HG03066 (cell line): ENCODE data around the gene SUPV3L1.
A peak's percentile ranks its signal among the peaks of the same experiment; 100 is the strongest.
"Not testable (repeated sequence)": the region's sequence is repeated elsewhere in the genome, so short reads cannot be mapped to it uniquely, and the experiment has no call there.

Source experiments
- ATAC-seq: cut with Tn5 transposase; IDR thresholded peaks from one replicate; pipeline ENCODE4 v1.9.1; 2021; ENCODE audit warnings: low read depth; ENCODE audit not compliant: unreplicated experiment

The SUPV3L1 gene

DNA sequence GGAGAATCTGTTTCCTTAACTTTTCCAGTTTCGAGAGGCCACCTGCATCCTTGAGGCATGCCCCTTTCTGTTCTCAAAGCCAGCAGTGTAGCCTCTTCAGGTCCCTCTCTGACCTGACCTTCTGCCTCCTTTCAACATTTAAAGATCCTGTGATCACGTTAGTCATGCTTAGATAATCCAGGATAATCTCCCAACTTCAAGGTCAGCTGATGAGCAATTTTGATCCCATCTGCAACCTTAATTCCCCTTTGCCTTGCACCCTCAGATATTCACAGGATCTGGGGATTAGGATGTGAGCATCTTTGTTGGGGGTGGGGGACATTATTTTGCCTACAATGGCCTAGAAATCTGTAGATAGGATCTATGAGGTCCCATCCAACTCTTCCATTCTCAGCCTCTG is 48.1 kb downstream of the SUPV3L1 start:
- ATAC-seq, result no peak

DNA sequence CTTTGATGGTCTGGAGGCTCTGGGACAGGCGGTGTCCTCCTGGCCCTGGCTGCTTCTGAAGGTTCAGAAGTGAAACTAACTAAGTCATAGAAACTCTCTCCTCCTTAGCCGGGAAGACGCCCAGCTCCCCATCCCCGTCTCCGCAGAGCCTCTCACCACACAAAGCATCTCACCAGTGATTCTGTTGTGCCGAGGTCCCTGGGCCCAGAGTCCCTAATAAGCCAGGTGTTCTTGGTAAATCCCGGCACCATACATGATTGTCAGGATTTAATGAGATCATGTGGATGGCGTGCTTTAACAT is 49.5 kb downstream of the SUPV3L1 start:
- no peak for ATAC-seq

DNA sequence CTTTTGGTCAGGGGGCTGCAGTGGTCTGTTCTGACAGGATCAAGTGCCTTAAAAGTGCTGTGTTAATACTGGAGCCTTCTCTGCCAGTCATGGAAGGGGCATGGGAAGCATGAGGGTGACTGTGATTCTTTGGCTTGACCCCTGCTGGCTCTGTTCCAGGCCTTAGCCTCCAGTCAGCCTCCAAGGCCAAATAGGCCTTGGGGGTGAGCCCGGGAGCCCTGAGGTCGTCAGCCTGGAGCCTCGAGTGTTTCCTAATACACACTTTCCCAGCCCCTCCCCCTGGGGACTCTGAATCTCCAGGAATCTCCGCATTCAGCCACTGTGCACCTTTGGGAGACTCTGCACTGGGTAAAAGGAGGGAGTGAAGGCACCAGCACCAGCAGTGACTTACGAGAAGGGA is 50.1 kb downstream of the SUPV3L1 start:
- ATAC-seq, result no peak

DNA sequence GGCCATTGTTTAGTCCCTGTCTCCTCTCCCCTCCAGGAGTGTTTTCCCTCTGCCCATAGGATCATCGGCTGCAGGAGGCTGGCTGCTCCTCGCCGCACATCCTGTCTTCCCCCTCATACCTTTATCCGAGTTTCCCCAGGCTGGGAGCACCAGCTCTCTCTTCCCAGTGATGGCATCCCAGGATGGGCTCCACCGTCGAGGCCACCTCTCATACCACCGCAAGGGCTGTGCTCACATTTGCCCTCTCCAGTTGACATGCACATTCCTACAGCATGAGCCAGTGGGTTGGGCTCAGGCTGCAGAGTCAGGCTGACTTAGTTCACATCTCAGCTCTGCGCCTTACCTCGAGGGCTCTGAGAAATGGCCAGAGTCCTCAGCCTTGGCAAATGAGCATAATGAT is 52.2 kb downstream of the SUPV3L1 start:
- no peak for ATAC-seq

DNA sequence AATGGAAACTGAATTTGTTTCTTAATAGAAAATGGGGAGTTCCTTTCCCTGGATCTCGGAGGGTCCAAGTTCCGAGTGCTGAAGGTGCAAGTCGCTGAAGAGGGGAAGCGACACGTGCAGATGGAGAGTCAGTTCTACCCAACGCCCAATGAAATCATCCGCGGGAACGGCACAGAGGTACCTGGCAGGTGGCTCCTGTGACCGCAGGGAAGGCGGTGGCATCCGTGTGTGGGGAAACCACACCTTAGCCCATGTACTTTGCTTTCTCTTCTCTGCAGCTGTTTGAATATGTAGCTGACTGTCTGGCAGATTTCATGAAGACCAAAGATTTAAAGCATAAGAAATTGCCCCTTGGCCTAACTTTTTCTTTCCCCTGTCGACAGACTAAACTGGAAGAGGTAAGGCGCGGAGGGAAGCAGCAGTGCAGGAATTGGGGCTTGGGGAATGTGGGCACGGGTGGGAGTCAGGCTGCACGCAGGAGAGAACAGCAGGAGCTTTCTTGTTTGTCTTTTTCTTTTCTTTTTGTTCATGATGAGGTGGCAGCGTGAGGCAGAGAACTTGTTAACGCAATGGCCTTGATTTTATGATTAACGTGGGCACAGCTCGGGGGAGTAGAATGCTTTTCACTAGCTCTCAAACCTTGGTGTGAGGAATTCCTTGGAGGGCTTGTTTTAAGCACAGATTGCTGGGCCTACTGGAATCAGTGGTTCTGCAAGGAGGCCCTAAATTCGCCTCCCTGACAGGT is 52.9 kb downstream of the SUPV3L1 start:
- no peak for ATAC-seq

DNA sequence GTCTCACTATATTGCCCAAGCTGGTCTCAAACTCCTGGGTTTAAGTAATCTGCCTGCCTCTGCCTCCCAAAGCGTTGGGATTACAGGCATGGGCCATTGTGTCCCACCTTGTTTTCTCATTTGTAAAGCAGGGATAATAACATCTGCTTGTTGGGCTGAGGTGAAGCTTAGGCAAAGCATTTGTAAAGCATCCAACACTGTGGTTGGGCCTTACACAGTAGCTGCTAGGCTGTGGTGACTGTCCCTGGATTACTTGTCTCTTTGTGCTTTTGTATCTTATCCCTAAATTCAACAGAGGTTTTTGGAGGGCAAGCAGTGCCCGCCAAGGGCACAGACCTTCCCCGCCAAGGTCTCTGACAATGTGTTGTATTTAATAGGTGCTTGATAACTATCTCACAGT is 54.4 kb downstream of the SUPV3L1 start:
- no peak for ATAC-seq

DNA sequence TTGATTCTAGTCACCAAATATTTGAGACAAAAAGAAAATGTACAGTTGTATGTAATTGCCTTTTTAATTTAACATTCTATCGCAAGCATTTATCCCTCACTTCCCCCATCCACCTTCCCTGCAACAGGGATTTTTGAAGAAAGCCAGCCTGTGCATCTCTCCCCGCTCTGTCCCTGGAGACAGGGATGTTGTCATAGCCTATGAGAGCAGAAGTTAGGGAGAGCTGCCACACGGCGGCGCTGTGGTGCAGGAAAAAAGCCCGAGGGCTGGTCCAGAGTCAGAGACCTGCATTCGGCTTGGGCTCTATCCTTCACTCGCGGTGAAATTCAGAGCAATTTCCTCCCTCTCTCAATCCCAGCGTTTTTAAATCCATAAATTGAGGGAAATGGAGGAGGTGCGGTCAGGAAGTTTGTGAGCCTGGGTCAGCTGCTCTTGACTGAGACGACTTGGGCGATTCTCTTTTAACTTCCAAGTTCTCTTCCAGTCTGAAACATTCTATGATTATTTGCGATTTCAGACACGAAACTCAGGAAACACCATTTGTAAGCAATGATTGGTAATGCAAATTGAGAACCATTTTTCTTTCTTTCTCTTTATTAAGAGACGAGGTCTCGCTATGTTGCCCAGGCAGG is 57.6 kb downstream of the SUPV3L1 start:
- ATAC-seq, result peak; percentile 92

DNA sequence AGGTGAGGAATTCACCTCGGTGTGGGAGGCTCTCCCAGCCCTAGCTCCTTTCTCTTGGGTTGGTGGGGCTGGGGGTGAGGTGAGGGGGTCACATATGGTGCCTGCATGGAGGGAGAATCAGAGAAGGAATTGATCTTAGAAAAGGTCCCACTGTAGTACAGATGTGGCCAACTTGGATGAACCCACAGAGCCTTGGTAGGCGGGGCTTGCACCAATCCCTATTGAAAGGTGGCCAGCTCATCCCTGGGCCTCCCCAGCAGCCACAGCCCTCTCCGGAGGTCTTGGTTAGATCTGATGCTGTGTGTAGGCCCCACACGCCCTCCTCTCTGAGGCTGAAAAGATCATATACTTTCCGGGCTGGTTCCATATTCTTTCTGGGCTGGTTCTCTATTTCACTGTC is 59.1 kb downstream of the SUPV3L1 start:
- ATAC-seq, result no peak

DNA sequence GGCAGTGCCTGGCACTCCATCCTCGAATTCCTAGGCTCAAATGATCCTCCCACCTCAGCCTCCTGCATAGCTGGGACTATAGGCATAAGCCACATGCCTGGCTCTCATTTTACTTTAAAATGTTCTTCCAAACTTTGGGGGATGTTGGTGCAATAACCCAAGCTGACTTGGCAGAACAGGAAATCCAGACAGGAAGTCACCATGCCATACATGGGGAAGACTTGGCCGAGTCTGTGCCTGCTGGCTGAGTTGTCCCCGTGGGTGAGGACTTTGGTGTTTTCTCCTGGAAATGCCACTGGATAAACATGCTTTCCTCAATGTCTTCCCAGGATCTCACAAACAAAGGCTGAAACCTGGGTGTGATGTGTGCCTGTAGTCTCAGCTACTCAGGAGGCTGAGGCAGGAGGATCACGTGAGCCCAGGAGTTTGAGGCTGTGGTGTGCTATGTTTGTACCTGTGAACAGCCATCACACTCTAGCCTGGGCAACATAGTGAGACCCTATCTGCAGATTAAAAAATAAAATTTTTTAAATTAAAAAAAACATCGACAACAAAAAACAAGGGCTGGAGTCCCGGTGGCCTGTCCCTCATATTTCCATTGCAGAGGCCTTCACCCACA is 59.9 kb downstream of the SUPV3L1 start:
- ATAC-seq, result no peak

DNA sequence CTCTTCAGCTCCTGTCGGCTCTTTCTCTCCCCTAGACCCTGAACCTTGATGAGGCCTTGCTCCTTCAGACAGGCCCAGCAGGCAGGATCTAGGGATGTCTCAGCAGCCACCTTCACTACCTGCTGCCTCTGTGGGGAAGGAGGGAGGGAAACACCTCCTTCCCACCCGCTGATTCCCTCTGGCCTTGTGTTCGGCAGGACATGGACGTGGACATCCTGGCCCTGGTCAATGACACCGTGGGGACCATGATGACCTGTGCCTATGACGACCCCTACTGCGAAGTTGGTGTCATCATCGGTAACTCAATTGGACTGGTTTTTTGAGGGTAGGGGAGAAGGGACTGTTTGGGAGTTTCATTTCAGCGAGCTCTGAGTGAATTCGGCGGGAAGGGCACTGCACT is 60.4 kb downstream of the SUPV3L1 start:
- ATAC-seq, result no peak

DNA sequence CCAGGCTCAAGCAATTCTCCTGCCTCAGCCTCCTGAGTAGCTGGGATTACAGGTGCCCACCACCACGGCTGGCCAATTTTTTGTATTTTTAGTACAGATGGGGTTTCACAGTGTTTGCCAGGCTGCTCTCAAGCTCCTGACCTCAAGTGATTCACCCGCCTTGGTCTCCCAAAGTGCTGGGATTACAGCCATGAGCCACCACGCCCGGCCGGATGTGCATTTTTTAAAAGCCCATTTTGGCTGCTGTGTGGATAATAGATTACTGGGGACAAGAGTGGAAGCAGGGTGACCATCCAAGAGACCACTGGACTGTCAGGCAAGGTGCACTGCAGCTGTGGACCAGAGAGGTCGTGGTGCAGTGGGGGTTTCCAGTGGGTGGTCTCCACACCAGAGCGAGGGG is 61.5 kb downstream of the SUPV3L1 start:
- no peak for ATAC-seq

DNA sequence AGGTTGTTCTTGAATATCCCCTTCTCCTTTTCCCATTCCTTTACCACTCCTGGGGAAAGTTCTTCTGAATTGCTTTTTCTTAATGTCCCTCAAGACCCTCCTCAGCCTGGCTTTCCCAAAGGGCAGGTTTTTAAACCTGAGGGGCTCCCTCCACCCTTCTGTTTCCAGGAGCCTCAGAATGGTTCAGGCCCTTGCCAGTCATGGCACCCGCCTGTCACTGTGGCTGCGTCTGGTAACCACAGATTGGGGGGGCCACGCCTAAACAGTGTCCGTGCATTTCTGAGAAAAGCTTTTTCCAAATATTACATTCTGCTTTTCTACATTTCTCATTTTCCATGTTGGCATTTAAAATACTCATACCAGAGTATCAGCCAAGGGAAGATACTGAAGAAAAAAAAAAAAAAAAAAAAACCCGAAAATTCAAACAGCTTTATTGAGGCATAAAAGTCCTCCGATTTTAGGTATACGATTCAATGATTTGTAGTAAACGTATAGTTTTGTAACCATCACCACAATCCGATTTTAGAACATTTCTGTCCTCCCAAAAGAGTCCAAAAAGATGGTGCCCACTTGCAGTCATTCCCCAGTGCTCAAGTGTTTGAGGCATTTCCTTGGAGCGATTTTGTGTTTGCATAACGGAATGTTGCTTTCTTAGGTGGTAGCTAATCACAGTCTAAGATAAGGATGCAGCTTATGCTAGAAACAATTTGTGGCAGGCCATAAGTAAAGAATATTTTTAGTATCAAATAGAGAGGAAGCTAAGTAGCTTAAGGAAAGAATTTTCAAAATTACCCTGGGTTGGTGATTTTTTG is 62.2 kb downstream of the SUPV3L1 start:
- ATAC-seq, result no peak

DNA sequence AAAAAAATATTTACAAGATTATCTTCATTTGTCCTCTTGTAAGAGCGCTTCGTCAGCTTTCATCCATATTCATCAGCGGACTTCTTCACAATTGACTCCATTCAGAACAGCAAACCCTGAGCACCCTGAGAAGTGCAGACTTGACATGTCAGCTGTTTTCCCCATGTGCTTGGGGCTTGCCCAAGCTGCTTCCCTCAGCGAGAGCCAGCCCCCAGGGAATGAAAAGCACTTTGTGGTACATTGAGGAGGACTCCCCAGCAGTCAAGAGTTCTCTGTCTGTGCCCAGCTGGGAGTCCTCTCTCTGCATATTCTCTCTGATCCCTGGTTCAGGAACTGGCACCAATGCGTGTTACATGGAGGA is 62.8 kb downstream of the SUPV3L1 start:
- ATAC-seq, result no peak

DNA sequence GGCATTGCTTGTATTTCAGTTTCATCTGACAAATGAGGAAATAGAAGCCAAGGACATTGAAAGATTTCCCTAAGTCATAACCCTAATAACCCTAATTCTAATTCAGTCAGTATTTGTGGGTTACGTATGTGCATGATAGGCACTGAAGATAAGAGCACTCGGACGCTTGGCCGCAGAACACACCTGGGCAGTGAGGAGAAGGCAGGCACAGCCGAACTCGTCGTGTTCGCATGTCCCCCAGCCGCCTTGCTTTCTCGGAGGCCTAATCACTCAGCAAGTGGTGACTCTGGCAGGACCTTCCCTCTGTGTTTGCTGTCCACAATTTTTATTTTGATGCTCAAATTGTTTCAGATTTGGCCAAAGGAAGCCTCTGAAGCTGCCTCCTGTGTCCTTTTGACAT is 63.8 kb downstream of the SUPV3L1 start:
- ATAC-seq, result no peak

DNA sequence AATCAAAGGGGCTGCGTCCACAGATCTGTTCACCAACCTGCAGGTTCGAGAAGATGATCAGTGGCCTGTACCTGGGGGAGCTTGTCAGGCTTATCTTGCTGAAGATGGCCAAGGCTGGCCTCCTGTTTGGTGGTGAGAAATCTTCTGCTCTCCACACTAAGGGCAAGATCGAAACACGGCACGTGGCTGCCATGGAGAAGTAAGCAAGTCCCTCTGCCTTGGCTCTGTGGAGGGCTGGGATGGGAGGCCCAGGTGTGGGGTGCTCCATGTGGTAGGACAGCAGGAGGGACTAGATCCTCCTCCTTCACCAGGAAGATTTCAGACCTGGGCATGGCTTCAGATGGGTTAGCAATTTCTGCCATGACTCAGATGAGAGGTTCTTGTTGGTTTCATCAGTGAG is 66.0 kb downstream of the SUPV3L1 start:
- ATAC-seq, result no peak

DNA sequence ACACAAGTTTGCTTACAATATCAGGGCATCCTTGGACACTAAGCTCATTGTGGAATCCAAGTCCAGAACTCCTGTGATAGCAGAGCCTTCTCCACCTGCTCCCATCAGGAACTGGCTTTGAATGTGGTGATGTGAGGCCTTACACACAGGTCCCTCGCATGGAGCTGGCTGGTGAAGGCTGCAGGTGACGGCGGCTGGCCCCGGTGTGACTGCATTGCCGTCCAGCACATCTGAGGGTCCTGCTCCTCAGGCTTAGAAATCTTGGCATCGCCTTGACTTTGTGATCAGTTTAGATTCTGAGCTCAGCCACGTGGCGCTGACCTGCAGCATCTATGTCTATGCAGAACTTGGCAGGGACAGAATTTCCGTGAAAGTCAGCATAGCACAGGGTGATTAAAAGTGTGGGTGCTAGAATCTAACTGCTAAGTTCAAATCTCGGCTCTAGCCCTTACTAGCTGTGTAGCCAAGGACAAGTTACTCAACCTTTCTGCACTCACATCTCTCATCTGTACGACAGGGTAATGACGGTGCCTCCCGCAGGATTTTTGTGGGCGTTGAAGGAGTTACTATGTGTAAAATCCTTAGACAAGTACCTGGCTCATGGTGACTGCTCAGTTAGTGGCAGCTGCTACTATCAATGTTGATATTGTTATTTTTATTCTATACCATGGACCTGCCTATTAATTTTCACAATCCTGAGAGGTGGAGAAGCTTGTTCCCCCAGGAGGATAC is 66.7 kb downstream of the SUPV3L1 start:
- ATAC-seq, result no peak

DNA sequence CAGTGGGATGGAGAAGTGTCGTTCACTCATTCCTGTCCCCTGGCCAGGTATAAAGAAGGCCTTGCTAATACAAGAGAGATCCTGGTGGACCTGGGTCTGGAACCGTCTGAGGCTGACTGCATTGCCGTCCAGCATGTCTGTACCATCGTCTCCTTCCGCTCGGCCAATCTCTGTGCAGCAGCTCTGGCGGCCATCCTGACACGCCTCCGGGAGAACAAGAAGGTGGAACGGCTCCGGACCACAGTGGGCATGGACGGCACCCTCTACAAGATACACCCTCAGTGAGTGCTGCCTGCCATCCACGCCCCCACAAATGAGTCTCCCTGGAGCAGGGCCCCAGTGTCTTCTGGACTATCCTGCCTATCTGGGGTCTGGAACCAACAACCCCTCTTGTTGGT is 67.3 kb downstream of the SUPV3L1 start:
- ATAC-seq, result no peak

DNA sequence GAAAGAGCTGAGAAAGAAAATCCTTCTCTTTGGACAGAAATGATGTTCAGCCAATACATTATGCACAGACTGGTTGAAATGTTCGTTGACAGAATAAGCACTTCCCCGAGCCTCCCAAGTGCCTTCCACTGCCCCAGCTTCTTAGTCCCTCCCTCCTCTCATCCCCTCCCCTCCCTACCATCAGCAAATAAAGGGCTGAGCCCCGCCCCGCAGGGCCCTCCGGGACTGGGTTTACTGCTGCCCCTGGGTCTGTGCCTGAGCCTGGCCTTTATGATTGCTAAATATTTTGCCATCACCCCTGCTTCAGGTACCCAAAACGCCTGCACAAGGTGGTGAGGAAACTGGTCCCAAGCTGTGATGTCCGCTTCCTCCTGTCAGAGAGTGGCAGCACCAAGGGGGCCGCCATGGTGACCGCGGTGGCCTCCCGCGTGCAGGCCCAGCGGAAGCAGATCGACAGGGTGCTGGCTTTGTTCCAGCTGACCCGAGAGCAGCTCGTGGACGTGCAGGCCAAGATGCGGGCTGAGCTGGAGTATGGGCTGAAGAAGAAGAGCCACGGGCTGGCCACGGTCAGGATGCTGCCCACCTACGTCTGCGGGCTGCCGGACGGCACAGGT is 68.2 kb downstream of the SUPV3L1 start:
- no peak for ATAC-seq

DNA sequence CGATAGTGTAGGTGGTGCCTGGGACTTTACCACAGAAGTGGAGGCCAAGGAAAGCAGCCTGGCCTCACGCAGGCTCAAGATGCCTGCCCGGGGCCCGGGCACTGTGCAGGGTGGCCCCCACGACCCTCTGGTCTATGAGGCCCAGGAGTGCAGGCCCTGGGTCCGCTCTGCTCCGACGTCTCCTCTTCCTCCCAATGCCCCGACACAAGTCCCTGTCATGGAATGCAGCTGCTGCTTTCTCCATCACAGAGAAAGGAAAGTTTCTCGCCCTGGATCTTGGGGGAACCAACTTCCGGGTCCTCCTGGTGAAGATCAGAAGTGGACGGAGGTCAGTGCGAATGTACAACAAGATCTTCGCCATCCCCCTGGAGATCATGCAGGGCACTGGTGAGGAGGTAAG is 70.0 kb downstream of the SUPV3L1 start:
- ATAC-seq, result no peak

DNA sequence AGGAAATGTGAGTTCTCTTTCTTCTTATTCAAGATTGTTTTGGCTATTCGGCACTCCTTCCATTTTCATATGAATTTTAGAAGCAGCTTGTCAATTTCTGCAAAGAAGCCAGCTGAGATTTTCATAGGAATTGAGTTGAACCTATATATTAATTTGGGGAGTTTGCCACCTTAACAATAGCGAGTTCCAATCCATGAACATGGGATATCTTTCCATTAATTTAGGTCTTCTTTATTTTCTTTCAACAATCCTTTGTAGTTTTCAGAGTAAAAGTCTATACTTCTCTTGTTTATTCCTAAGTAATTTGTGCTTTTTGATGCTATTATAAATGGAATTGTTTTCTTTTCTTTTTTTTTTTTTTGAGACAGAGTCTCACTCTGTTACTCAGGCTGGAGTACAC is 71.4 kb downstream of the SUPV3L1 start:
- ATAC-seq, result not testable (repeated sequence)
